Central memory CD4-positive, alpha-beta T cell (primary cell): ENCODE results near the gene PHLDB1.

Experiments used
- DNase-seq: peaks from one replicate; pipeline ENCODE4 v3.0.0; 2022

The PHLDB1 gene

DNA sequence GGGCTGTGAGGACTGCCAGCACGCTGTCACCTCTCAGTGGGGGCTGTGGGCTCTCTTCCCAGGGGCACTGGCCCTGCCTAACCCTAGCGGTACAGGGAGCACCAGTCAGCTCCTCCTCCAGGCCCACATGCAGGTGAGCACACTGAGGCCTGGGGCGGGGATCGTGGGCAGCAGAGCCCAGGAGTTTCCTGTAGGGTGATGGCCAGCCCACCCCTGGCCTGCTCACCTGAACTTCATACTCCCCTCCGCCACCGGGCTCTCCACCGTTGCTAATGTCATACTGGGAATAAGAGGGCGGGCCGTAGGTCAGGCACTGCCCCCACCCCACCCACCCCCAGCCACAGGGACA is 82.1 kb downstream of the PHLDB1 start:
- DNase-seq: no peak

DNA sequence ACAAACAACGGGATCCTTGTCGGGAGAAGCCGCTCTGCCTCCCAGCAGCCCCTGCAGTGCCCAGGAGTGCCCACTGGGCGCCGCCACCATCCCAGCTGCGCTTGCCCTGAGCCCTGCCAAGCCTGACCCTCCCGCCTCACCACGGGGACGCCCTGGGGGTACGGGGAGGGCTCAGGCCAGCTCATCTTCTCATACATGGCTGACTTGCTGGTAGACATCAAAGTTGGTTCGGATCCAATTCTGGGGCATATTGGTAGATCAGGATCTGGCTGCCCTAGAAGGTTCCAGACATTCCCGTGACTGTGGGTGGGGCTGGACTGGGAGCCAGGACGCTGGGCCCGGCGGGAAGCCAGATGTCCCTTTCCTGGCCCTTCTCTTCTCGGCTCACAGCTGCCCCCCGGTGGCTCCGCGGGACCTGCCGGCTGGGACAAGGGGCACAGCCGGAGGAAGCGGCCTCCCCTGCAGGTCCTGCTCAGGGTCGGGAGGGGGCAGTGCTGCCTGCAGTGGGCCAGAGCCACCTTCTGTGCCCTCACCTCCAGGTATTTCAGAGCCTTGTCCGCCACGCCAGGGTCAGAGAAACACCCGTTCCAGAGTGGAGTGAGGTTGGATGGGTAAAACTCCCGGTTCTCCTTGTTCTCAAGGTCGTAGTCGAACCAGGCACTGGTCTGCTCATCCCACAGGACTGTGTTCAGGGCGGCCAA is 82.6 kb downstream of the PHLDB1 start:
- peak; percentile 75 for DNase-seq

DNA sequence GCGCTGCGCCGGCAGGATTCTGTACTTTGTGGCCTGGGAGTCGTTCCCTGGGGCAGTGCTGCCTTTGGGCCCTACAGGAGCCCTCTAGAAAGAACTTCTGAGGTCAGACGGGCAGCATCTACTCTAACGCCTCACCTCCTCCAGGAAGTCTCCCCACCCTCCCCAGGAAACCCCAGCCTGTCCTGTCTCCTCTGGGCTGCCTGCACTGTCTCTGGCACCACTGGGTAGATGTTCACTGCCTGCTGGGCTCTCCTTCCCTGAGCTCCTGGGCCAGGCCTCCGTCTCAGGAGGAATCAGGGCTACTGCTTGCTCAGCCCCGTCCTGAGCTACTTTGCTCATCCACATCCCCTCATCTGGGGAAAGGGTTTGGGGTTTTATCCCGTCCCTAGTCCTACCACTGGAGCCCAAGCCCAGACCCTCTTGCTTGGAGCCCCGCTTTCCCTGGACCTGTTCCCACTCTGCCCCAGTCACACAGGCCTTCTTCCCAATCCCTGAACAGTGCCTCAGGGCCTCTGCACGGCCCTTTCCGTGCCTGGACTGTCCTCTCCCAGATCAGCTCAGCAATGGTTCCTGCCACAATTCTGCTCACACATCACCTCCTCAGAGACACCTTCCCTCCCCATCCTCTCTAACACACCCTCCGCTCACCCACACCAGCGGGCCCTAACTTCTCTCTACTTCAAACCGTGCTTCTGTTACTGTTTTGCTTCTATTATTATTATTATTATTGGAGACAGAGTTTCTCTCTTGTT is 83.3 kb downstream of the PHLDB1 start:
- no peak for DNase-seq

DNA sequence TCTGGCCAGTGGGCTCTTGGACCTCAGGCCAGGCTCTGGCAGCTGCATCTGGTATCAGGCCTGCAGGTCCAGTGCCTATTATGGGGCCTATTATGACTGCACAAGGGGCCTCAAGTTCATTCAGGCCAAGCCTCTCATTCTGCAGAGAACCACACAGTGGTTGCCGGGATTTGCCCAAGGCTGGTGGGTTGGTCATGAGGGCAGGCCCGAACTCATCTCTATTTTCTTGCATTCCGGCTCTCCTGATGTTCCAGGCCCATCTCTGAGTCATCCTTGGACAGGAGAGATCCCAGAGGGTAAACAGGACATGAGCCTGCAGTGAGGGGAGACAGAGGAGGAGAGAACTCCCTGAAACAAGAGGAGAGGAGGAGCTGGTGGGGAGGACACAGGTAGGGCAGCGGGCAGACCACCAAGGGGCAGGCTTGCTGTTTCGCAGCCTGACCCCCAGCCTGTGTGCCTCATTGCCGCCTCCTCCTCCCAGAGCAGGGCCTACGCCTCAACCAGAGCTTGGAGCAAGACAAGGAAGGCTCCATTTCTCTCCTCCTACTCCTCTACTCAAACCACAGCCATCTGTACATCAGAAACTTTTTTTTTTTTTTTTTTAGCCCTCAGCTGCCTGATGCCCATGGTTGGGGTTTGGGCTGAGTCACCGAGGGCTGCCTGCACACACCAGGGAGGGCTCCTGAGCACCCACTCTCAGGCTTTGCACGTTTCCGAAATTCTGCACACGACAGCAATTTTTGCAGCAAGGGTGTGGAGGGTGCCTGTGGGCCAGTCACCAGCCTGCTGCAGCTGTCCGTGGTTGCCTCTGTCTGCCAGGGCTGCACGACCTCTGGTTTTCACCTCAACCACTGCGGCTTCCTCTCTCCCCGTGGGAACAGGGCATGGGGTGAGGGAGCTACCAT is 84.8 kb downstream of the PHLDB1 start:
- DNase-seq: peak; percentile 71

DNA sequence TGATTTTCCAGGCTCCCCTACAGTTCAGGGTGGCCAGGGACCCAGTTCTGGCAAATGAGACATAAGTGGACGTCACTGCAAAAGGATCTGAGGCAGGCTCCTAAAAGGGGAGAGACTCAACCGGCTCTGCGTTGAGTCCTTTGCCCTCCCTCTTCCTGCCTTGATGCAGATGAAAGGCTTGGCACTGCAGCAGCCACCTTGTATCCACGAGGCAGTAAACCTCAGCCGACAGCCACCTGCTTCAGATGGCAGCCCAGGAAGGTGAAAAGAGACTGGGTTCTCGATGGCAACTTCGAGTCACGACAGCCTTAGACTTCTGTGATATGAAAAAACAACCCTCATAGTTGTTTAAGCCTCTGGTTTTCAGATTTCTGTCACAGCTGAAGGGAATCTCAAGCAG is 86.8 kb downstream of the PHLDB1 start:
- no peak for DNase-seq

DNA sequence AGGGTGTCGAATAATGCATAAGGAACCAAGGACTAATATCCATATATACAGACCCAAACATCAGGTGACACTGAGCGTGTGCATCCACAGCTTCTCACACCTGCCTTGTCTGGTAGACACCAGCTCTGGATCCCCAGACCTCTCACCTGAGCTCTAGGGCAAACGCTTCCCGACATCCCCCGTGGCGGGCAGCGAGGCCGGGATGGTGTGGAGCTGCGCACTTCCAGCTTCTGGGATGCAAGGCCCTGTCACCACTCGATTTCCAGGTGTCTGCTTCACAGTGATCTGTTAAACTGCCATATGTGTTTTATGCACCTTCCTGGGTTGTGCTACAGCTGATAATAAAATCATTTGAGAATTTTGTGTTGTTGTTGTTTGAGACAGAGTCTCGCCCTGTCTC is 87.4 kb downstream of the PHLDB1 start:
- DNase-seq: no peak

DNA sequence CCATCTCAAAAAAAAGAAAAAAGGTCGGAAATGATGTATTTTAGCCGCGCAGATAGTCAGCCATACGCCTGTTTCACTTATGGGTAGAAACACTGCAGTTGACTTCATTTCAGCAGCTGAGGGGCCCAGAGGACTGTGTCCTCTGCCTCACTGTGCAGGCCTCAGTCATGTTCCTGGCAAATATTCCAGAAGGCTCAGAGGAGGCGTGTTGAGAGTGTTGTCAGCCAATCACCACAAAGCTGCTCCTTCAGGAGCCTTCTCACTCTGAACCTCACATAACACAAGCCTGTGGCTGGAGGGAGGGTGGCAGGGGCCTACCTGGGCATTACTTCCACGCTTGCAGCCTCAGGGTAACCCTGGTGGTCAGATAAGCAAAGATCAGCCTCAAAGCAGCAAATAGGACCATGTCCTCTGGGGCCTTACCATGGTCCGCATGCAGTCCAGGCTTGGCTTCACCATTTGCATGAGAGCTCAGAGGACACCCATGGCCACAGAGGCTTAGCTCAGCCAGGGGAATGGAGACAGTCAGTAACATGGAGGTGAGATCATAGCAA is 89.3 kb downstream of the PHLDB1 start:
- DNase-seq: no peak

DNA sequence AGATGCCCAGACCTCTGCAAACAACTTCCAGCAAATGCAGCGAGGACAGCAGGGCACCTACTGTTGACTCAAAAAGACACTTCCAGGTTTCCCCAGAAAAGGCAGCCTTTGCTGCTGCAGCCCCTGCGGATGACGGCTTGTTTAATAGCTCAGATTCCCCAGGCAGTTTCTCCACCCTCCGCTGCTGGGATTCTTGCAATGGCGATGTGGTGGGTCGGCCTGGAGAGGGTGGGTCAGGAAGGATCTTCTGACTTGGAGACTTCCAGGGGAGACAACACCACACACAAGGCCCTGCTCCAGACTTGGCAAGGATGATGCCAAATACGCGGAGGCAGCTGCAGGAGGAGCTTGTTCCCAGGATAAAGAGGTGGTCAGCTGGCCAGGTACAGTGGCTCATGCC is 89.9 kb downstream of the PHLDB1 start:
- DNase-seq: no peak

DNA sequence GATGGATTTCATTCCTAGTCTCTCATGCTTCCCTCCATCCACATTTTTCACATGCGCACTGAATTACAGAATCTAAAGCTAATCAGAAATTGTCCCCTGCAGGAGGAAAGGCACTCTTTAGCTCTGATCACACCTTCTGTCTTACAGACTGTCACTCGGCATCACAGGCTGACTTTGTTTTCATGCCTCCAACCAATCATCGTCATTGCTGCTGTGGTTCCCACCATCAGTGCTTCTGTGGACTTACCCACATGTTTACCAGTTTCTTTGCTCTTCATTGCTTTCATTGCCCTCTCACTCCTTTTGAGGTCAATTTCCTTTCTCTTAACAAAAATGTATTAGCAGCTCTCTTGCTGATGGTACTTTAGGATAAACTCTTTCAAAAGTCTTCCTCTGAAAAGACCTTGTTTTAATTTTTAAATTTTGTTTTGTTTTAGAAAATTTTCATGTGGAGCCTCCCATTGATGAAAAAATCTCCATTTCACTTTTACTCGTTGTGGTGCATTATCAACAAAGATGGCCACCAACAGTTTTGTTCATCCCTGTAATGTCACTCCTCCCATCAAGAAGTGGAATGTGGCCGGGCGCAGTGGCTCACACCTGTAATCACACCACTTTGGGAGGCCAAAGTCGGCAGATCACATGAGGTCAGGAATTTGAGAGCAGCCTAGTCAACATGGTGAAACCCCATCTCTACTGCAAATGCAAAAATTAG is 92.2 kb downstream of the PHLDB1 start:
- peak; percentile 86 for DNase-seq

DNA sequence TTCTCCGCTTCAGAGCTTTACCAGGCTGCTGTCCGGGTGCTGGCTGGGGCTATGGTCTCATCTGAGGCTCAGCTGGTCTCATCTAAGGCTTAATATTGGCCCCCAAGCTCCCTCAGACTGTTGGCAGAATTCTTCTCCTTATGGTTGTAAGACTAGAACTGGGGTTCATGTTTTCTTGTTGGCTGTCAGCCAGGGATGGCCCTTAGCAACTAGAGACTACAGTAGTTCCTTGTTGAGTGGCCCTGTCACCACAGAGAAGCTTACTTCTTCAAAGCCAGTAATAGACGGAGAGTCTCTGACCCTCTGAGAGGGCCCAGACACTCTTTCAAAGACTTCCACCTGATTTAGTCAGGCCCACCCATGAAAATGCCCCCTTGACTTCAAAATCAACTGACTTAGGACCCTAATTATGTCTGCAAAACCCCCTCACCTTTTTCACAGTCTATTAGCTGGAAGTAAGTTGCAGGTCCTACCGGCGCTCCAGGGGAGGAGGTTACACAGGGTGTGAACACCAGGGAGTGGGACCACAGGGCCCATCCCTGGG is 96.2 kb downstream of the PHLDB1 start:
- DNase-seq: no peak

DNA sequence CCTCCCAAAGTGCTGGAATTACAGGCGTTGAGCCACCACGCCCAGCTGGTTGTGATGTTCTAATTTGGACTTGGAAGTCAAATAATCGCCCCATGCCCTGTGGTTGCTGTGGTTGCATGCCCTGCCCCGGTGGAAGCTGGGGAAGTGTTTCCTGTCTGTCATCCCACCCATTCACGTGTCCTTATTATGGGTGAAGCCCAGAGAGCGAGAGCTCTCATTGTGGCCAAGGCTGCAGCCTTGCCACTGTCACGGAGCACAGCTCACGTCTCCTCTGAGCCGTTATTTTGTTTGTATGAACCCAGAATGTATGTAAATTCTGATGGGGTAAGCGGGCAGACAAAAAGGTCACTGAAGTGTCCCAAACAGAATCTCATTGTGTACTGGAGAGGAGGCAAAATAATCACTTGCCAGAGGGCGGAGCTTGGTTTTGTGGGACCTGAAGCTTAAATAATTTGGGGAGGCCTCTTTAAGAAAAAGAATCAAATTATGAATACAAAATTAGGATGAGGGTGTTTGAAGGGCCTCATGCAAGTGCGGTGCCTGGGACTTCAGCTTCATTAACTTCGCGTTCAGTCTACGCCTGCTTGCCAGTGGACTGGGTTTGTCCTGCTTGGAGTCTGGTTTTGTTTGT is 97.8 kb downstream of the PHLDB1 start:
- DNase-seq: peak; percentile 67

DNA sequence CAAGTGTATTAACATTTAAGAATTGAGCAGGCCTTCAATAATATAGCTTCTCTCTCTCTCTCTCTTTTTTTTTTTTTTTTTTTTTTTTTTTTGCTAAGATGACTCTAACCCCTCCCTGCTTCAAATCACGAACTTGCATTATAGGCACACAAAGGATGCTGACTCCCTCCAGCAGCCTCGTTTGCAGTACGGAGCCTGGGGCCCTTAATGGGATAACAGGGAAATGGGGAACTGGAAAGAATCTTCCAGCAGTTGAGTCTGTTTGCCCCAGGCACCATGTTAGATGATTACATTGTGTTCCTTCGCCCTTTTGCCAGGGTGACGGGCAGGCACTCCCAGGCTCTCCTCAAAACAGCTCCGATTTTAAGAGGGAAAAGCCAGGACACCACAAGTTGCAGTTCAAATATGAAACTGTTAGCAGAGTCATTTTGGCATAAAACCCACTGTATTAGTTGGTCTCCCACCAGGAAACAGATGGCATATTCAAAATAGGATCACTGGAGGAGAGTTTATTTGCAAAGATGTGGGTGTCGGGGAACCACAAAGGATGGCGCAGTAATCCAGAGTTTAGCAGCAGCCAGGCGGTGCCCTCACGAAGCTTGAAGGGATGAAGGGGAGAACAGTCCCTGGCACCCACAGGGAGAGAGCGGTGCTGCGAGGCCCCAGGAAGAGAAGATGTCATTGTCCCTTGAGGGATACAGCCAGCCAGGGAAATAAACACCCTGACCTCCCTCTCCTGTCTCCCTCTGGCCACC is 98.6 kb downstream of the PHLDB1 start:
- no peak for DNase-seq

DNA sequence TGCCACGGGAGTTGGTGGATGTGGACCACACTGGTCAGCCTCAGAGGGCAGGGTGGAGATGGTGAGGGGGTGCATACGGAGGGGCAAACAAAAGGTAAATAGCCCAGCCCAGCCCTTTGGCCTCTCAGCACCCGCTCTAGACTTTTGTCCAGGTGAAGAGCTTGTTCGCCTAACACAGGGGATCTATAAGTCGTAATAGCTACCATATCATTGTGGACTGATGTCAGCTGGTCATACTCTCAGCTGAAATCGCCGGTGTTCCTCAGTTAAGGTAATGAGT is 99.1 kb downstream of the PHLDB1 start:
- no peak for DNase-seq
